CD4-positive, alpha-beta T cell (primary cell): ENCODE results near the gene ESRRB. TPM values are rescaled to one million over a fixed set of nuclear protein-coding genes. Genes with fewer than 3 reads are reported as not detected.

Experiments used
- ATAC-seq: fragments of 200-7000 bp; cut with Tn5 transposase; one replicate; pipeline ENCODE4 v1.10.0; 2022; ENCODE audit warnings: mild to moderate bottlenecking; ENCODE audit not compliant: poor library complexity
- CTCF ChIA-PET: fragments of 350-600 bp; sonication (Branson Sonifier 250); formaldehyde crosslinking; loops from one replicate; lab custom pipeline; 2021; ENCODE audit warnings: antibody characterized with exemption, inconsistent platforms; lab: Charles Lee
- POLR2A ChIA-PET: fragments of 350-600 bp; sonication (Branson Sonifier 250); formaldehyde crosslinking; loops from one replicate; lab custom pipeline; 2021; ENCODE audit warnings: antibody characterized with exemption, inconsistent platforms; lab: Charles Lee
- DNase-seq, 14 experiments: peaks; one replicate each; pipeline ENCODE4 v3.0.0-alpha.2; 2013 to 2020; ENCODE audit warnings: mixed read lengths in 2 of 14
- H3K27ac ChIP-seq, 2 donors: one replicate each; pipeline versions ENCODE4 v1.5.1 to v1.7.0; 2013; ENCODE audit warnings: low read length in 2 of 2, low read depth in 1 of 2, mild to moderate bottlenecking in 1 of 2
- H3K27me3 ChIP-seq, 2 experiments: 1 replicate in 1 of 2; 2 replicates in 1 of 2; pipeline versions ENCODE4 v1.6.1 to v1.7.0; 2013; ENCODE audit warnings: low read length in 2 of 2, control low read depth in 1 of 2, mild to moderate bottlenecking in 1 of 2, moderate library complexity in 1 of 2; ENCODE audit not compliant: insufficient read depth in 2 of 2, control insufficient read depth in 1 of 2
- H3K36me3 ChIP-seq: one replicate; pipeline ENCODE4 v1.6.1; 2013; ENCODE audit warnings: low read length, control low read depth; ENCODE audit not compliant: insufficient read depth
- H3K4me1 ChIP-seq: one replicate; pipeline ENCODE4 v1.6.1; 2013; ENCODE audit warnings: low read length, control low read depth; ENCODE audit not compliant: insufficient read depth
- H3K4me3 ChIP-seq: one replicate; pipeline ENCODE4 v1.5.1; 2013; ENCODE audit warnings: mild to moderate bottlenecking, low read length, moderate library complexity
- H3K9me3 ChIP-seq, 2 experiments: 1 replicate in 1 of 2; 2 replicates in 1 of 2; pipeline versions ENCODE4 v1.6.1 to v1.7.0; 2013; ENCODE audit warnings: low read length in 2 of 2, mild to moderate bottlenecking in 2 of 2, control low read depth in 1 of 2, moderate library complexity in 1 of 2; ENCODE audit not compliant: control insufficient read depth in 1 of 2, insufficient read depth in 1 of 2
- H3K27ac Mint-ChIP-seq: one replicate; pipeline ENCODE4 v1.8.0; 2020; ENCODE audit warnings: mixed read lengths
- H3K27me3 Mint-ChIP-seq: one replicate; pipeline ENCODE4 v1.8.0; 2021; ENCODE audit warnings: mixed read lengths
- H3K36me3 Mint-ChIP-seq: one replicate; pipeline ENCODE4 v1.8.0; 2021; ENCODE audit warnings: low read depth, mixed read lengths
- H3K4me1 Mint-ChIP-seq: one replicate; pipeline ENCODE4 v1.8.0; 2021; ENCODE audit warnings: low read depth, mixed read lengths
- H3K4me3 Mint-ChIP-seq: one replicate; pipeline ENCODE4 v1.8.0; 2020; ENCODE audit warnings: mild to moderate bottlenecking, mixed read lengths
- H3K9me3 Mint-ChIP-seq: one replicate; pipeline ENCODE4 v1.8.0; 2020; ENCODE audit warnings: mixed read lengths
- CTCF ChIP-seq: fragments of 200-600 bp; IDR thresholded peaks from one replicate; pipeline ENCODE4 v1.8.0; 2022; ENCODE audit warnings: antibody characterized with exemption, mild to moderate bottlenecking
- intact Hi-C, 2 experiments: fragments of 100-400 bp; cut with DNase I in 1 of 2; cut with micrococcal nuclease in 1 of 2; formaldehyde crosslinking; loops; one replicate each; pipeline versions ENCODE4 v1.15.1 to v1.9.0; 2023 to 2025; cut with DNase I, micrococcal nuclease
- total RNA-seq, 174 experiments: library from RNA in 2 of 174; stranded (reverse) in 2 of 174; gene quantifications; one replicate each; pipeline ENCODE4 v1.2.3 and lab custom pipeline; 2021 to 2026

Gene ESRRB
- total RNA-seq, 2 experiments from 2014 or later: 0.17 to 0.27 TPM

GRCh38 chr14:76352639-76353281 is 23.2 kb upstream of the ESRRB start:
- peak; percentile 74 for TF ChIP-seq CTCF
- Histone ChIP-seq H3K9me3 (no peaks in the 10 kb centered on the region), H3K27ac (no peak overlapping the region), H3K36me3 (no peaks in the 10 kb centered on the region), H3K4me3 (no peak overlapping the region), H3K27me3 (peaks cover 11 to 14% of the 10 kb centered on the region in 2 experiments), H3K4me1 (peaks cover 7% of the 10 kb centered on the region)
- ATAC-seq (no peak), DNase-seq (peak; percentile 16 to 65 (median 36))
- Mint-ChIP-seq H3K27me3 (peaks cover 76% of the 10 kb centered on the region), H3K27ac (no peak overlapping the region), H3K36me3 (no peaks in the 10 kb centered on the region), H3K4me1 (peaks cover 4% of the 10 kb centered on the region), H3K4me3 (no peak overlapping the region), H3K9me3 (no peaks in the 10 kb centered on the region)
- intact Hi-C loops: loop anchor here (1.0 to 5.0 kb wide), 4 partner anchors 301 to 645 kb away; no protein-coding TSS in a partner anchor
- CTCF ChIA-PET: interaction anchor here (1.2 to 2.3 kb wide), 2 partner anchors 302 to 644 kb away, joined by 3 to 16 read pairs; no protein-coding TSS in a partner anchor
- POLR2A ChIA-PET: no interaction called here

- no peak for ATAC-seq
- intact Hi-C loops: loop anchor here in 1 of 2 experiments (5.0 kb wide), 1 partner anchor 647 kb away; no protein-coding TSS in a partner anchor
- Mint-ChIP-seq H3K27me3 (peaks cover 72% of the 10 kb centered on the region), H3K27ac (no peak overlapping the region), H3K36me3 (no peaks in the 10 kb centered on the region), H3K4me3 (no peak overlapping the region), H3K4me1 (peaks cover 4% of the 10 kb centered on the region), H3K9me3 (no peaks in the 10 kb centered on the region)
- TF ChIP-seq CTCF: no peak
- Histone ChIP-seq H3K36me3 (no peaks in the 10 kb centered on the region), H3K27me3 (peaks cover 11 to 14% of the 10 kb centered on the region in 2 experiments), H3K27ac (no peak overlapping the region), H3K4me1 (peaks cover 7% of the 10 kb centered on the region), H3K4me3 (no peak overlapping the region), H3K9me3 (no peaks in the 10 kb centered on the region)
- CTCF ChIA-PET: no interaction called here
- POLR2A ChIA-PET: no interaction called here
- no peak for DNase-seq
Measured at GRCh38 chr14:76354310-76354709, 21.6 kb upstream of the ESRRB start.

GRCh38 chr14:76355771-76356170 is 20.2 kb upstream of the ESRRB start:
- DNase-seq: no peak
- CTCF ChIA-PET: no interaction called here

More at GRCh38 chr14:76355771-76356170, 20.2 kb upstream of the ESRRB start:
- peaks cover 11 to 12% of the 10 kb centered on the region in 2 experiments for H3K27me3 ChIP-seq
- Mint-ChIP-seq H3K4me3 (no peak overlapping the region), H3K27ac (no peak overlapping the region), H3K9me3 (no peaks in the 10 kb centered on the region), H3K4me1 (peaks cover 4% of the 10 kb centered on the region), H3K36me3 (no peaks in the 10 kb centered on the region), H3K27me3 (peaks cover 61% of the 10 kb centered on the region)
- H3K36me3 ChIP-seq: no peaks in the 10 kb centered on the region
- POLR2A ChIA-PET: no interaction called here
- no peak for ATAC-seq
- TF ChIP-seq CTCF: no peak
- H3K27ac ChIP-seq: no peak overlapping the region
- intact Hi-C loops: no loop called here
- no peaks in the 10 kb centered on the region for H3K9me3 ChIP-seq
- H3K4me1 ChIP-seq: peaks cover 7% of the 10 kb centered on the region
- H3K4me3 ChIP-seq: no peak overlapping the region
